ENCODE results near the gene OOSP1. TPM values are rescaled to one million over a fixed set of nuclear protein-coding genes. Genes with fewer than 3 reads are reported as not detected.

OOSP1 gene
- total RNA-seq, 1 experiment from 2014 or later = not detected

- ChIA-PET CTCF (no interaction called here), POLR2A (no interaction called here)
- H3K9me3 ChIP-seq (ENCODE audit: control insufficient read depth, insufficient read depth, low read depth, low read length) = no peaks in the 10 kb centered on the region
- no TSS peak for BruUV-seq (replicated peaks)
- no peak overlapping the region for H3K4me3 ChIP-seq (ENCODE audit: low read depth in 2 of 2, low read length in 2 of 2)
- in situ Hi-C loops (cut with HindIII; ENCODE audit: low pct_unique_long_range_greater_than_20kb, low sequenced_read_pairs) (no loop called here), intact Hi-C loops (cut with micrococcal nuclease; ENCODE audit: unreplicated experiment) (no loop called here)
- H3K4me1 ChIP-seq (ENCODE audit: control insufficient read depth, insufficient read depth, low read length) = no peaks in the 10 kb centered on the region
- TF ChIP-seq SIN3A (IDR thresholded peaks at IDR 0.05; ENCODE audit: borderline replicate concordance, insufficient read depth, low read depth, low read length) (no peak), REST (IDR thresholded peaks at IDR 0.05; ENCODE audit: insufficient read depth in 1 of 2, low read depth in 2 of 2, low read length in 1 of 2) (no peak), POLR2AphosphoS5 (IDR thresholded peaks at IDR 0.05; ENCODE audit: low read depth, low read length) (no peak), CTCF (IDR thresholded peaks at IDR 0.05) (no peak), TCF7L2 (IDR thresholded peaks at IDR 0.05; ENCODE audit: low read depth, low read length) (no peak)
- no peaks in the 10 kb centered on the region for H3K27me3 ChIP-seq (ENCODE audit: control insufficient read depth, insufficient read depth, low read length)
- no peak overlapping the region for H3K27ac ChIP-seq (ENCODE audit: low read length)
- H3K36me3 ChIP-seq (ENCODE audit: control insufficient read depth, insufficient read depth, low read length) = no peaks in the 10 kb centered on the region
- DNase-seq (ENCODE audit: low read depth, low spot score) = no peak
- ATAC-seq = no peak
Measured at GRCh38 chr11:59966201-59966600, 28.0 kb downstream of the OOSP1 start.

GRCh38 chr11:59967677-59968394 lies 29.6 kb downstream of the OOSP1 start:
- no peak for TF ChIP-seq SIN3A (IDR thresholded peaks at IDR 0.05; ENCODE audit: borderline replicate concordance, insufficient read depth, low read depth, low read length)
- no peak for TF ChIP-seq TCF7L2 (IDR thresholded peaks at IDR 0.05; ENCODE audit: low read depth, low read length)
- TF ChIP-seq POLR2AphosphoS5 (IDR thresholded peaks at IDR 0.05; ENCODE audit: low read depth, low read length) = no peak
- no peak for TF ChIP-seq CTCF (IDR thresholded peaks at IDR 0.05)
- TF ChIP-seq REST (IDR thresholded peaks at IDR 0.05; ENCODE audit: insufficient read depth in 1 of 2, low read depth in 2 of 2, low read length in 1 of 2) = no peak

More at GRCh38 chr11:59967677-59968394, 29.6 kb downstream of the OOSP1 start:
- no peaks in the 10 kb centered on the region for H3K4me1 ChIP-seq (ENCODE audit: control insufficient read depth, insufficient read depth, low read length)
- no peak overlapping the region for H3K4me3 ChIP-seq (ENCODE audit: low read depth in 2 of 2, low read length in 2 of 2)
- intact Hi-C loops (cut with micrococcal nuclease; ENCODE audit: unreplicated experiment) = no loop called here
- H3K27me3 ChIP-seq (ENCODE audit: control insufficient read depth, insufficient read depth, low read length) = no peaks in the 10 kb centered on the region
- BruUV-seq (replicated peaks) = no TSS peak
- ATAC-seq (no peak), DNase-seq (ENCODE audit: low read depth, low spot score) (no peak)
- in situ Hi-C loops (cut with HindIII; ENCODE audit: low pct_unique_long_range_greater_than_20kb, low sequenced_read_pairs) = no loop called here
- ChIA-PET CTCF (no interaction called here), POLR2A (no interaction called here)
- H3K9me3 ChIP-seq (ENCODE audit: control insufficient read depth, insufficient read depth, low read depth, low read length) = no peaks in the 10 kb centered on the region
- no peak overlapping the region for H3K27ac ChIP-seq (ENCODE audit: low read length)
- H3K36me3 ChIP-seq (ENCODE audit: control insufficient read depth, insufficient read depth, low read length) = no peaks in the 10 kb centered on the region
